HCT116 (cell line): ENCODE data around the gene DCD. TPM values are rescaled to one million over a fixed set of nuclear protein-coding genes. Genes with fewer than 3 reads are reported as not detected.

Source experiments
- ATAC-seq: fragments of 200-7000 bp; cut with Tn5 transposase; 2 replicates; pipeline ENCODE4 v1.9.1; 2020; ENCODE audit warnings: mild to moderate bottlenecking, moderate library complexity
- BruUV-seq: library from RNA; stranded (reverse); fragments of 400-500 nt; replicated peaks from 2 replicates; lab custom pipeline; 2021; lab: Mats Ljungman, UMichigan
- CTCF ChIA-PET: fragments of 300-600 bp; sonication (Branson Sonifier 250); formaldehyde crosslinking; loops from one replicate; lab custom pipeline; 2021; ENCODE audit warnings: antibody characterized with exemption; lab: Charles Lee
- POLR2A ChIA-PET: fragments of 300-600, 350-600 bp; sonication (Branson Sonifier 250); formaldehyde crosslinking; loops from one replicate; lab custom pipeline; 2021; ENCODE audit warnings: antibody characterized with exemption; lab: Charles Lee
- RAD21 ChIA-PET, 2 experiments: fragments of 300-600 bp; sonication (Branson Sonifier 250); formaldehyde crosslinking; loops; one replicate each; lab custom pipeline; 2023; ENCODE audit warnings: low total read pairs in 2 of 2; ENCODE audit not compliant: uncharacterized antibody in 2 of 2, unreplicated experiment in 2 of 2, low non-redundant PET in 1 of 2; lab: Charles Lee
- DNase-seq: peaks from one replicate; pipeline ENCODE4 v3.0.0-alpha.2; 2010; ENCODE audit warnings: low read depth, low spot score
- H2AFZ ChIP-seq: fragments of 200-600 bp; shearing (Covaris generic), sonication (generic); 2 replicates; pipeline ENCODE4 v1.6.1; 2017; ENCODE audit warnings: low read depth, mixed run types, mixed read lengths, antibody characterized with exemption, low read length; ENCODE audit not compliant: poor library complexity, severe bottlenecking
- H3K27ac ChIP-seq: 2 replicates; pipeline ENCODE4 v1.5.1; 2012; ENCODE audit warnings: low read depth, low read length
- H3K27me3 ChIP-seq: fragments of 200-600 bp; sonication (generic); 2 replicates; pipeline ENCODE4 v1.6.1; 2016; ENCODE audit warnings: mixed run types, low read length, mixed read lengths; ENCODE audit not compliant: insufficient read depth
- H3K36me3 ChIP-seq, 2 experiments: fragments of 200-500 bp in 1 of 2; fragments of 200-600 bp in 1 of 2; sonication (Bioruptor generic) in 1 of 2; sonication (generic) in 1 of 2; 2 replicates each; pipeline versions ENCODE4 v1.5.1 to v1.6.1; 2014 to 2016; ENCODE audit warnings: low read length in 2 of 2, inconsistent platforms in 1 of 2, mixed read lengths in 1 of 2, mixed run types in 1 of 2; ENCODE audit not compliant: insufficient read depth in 2 of 2, control insufficient read depth in 1 of 2
- H3K4me1 ChIP-seq, 2 experiments: fragments of 200-600 bp in 1 of 2; sonication (generic) in 1 of 2; 2 replicates each; pipeline versions ENCODE4 v1.5.1 to v1.6.1; 2012 to 2017; ENCODE audit warnings: low read length in 2 of 2, inconsistent platforms in 1 of 2, mild to moderate bottlenecking in 1 of 2, mixed read lengths in 1 of 2, mixed run types in 1 of 2, moderate library complexity in 1 of 2; ENCODE audit not compliant: insufficient read depth in 2 of 2, control insufficient read depth in 1 of 2
- H3K4me2 ChIP-seq: fragments of 200-600 bp; sonication (generic); 2 replicates; pipeline ENCODE4 v1.6.1; 2017; ENCODE audit warnings: mixed run types, low read length, mixed read lengths
- H3K4me3 ChIP-seq, 2 experiments: fragments of 200-600 bp in 1 of 2; sonication (generic) in 1 of 2; replicated peaks in 1 of 2; 2 replicates each; pipeline ENCODE4 v1.5.1; 2011 to 2016; ENCODE audit warnings: low read length in 2 of 2, control low read depth in 1 of 2, low read depth in 1 of 2, mild to moderate bottlenecking in 1 of 2, mixed read lengths in 1 of 2, mixed run types in 1 of 2
- H3K79me2 ChIP-seq: fragments of 200-600 bp; sonication (generic); 2 replicates; pipeline ENCODE4 v1.6.1; 2017; ENCODE audit warnings: mild to moderate bottlenecking, mixed run types, low read length, moderate library complexity, mixed read lengths; ENCODE audit not compliant: insufficient read depth
- H3K9ac ChIP-seq: fragments of 200-600 bp; sonication (generic); 2 replicates; pipeline ENCODE4 v1.6.1; 2016; ENCODE audit warnings: low read length, mixed read lengths
- H3K9me2 ChIP-seq: fragments of 200-600 bp; sonication (generic), shearing (Covaris generic); 2 replicates; pipeline ENCODE4 v1.6.1; 2017; ENCODE audit warnings: mixed run types, mild to moderate bottlenecking, moderate library complexity; ENCODE audit not compliant: insufficient read depth
- H3K9me3 ChIP-seq, 2 experiments: fragments of 200-500 bp in 1 of 2; fragments of 200-600 bp in 1 of 2; sonication (Bioruptor generic) in 1 of 2; sonication (generic) in 1 of 2; 2 replicates each; pipeline ENCODE4 v1.6.1; 2014 to 2017; ENCODE audit warnings: low read length in 2 of 2, mixed read lengths in 2 of 2, inconsistent platforms in 1 of 2, low read depth in 1 of 2, mild to moderate bottlenecking in 1 of 2, mixed run types in 1 of 2, moderate library complexity in 1 of 2; ENCODE audit not compliant: control insufficient read depth in 1 of 2, insufficient read depth in 1 of 2
- H4K20me1 ChIP-seq: fragments of 200-600 bp; sonication (generic), shearing (Covaris generic); 2 replicates; pipeline ENCODE4 v1.6.1; 2017; ENCODE audit warnings: mixed run types, mild to moderate bottlenecking, moderate library complexity; ENCODE audit not compliant: insufficient read depth
- CTCF ChIP-seq, 3 experiments: fragments of 200-600 bp in 1 of 3; sonication (generic) in 1 of 3; IDR thresholded peaks in 2 of 3; conservative IDR thresholded peaks in 1 of 3; 2 replicates each; pipeline ENCODE4 v1.5.1; 2012 to 2017; ENCODE audit warnings: low read depth in 2 of 3, low read length in 2 of 3, antibody characterized with exemption in 1 of 3, borderline replicate concordance in 1 of 3, control low read depth in 1 of 3, mild to moderate bottlenecking in 1 of 3, mixed read lengths in 1 of 3, mixed run types in 1 of 3, moderate library complexity in 1 of 3; ENCODE audit not compliant: insufficient read depth in 1 of 3
- ELF1 ChIP-seq: IDR thresholded peaks from 2 replicates; pipeline ENCODE4 v1.6.1; 2012; ENCODE audit warnings: low read depth, borderline replicate concordance
- MAX ChIP-seq: IDR thresholded peaks from 2 replicates; pipeline ENCODE4 v1.6.1; 2012
- POLR2AphosphoS5 ChIP-seq: IDR thresholded peaks from 2 replicates; pipeline ENCODE4 v1.6.1; 2011; ENCODE audit warnings: mild to moderate bottlenecking, low read depth, low read length, moderate library complexity
- SP1 ChIP-seq: IDR thresholded peaks from 2 replicates; pipeline ENCODE4 v1.6.1; 2012; ENCODE audit warnings: low read depth
- SRF ChIP-seq: IDR thresholded peaks from 2 replicates; pipeline ENCODE4 v1.6.1; 2012; ENCODE audit warnings: low read depth
- ZBTB33 ChIP-seq: IDR thresholded peaks from 2 replicates; pipeline ENCODE4 v1.6.1; 2011; ENCODE audit warnings: mild to moderate bottlenecking, low read length, moderate library complexity; ENCODE audit not compliant: insufficient replicate concordance; ENCODE audit errors: extremely low read depth
- intact Hi-C: fragments of 100-400 bp; cut with micrococcal nuclease; formaldehyde crosslinking; loops from 2 replicates; pipeline ENCODE4 v1.10.0; 2022
- total RNA-seq: library from RNA; stranded (reverse); gene quantifications from one replicate; pipeline ENCODE4 v1.2.1, GENCODE V29; 2021; ENCODE audit not compliant: unreplicated experiment

Gene DCD
- total RNA-seq, 1 experiment from 2014 or later, result not detected

- RAD21 ChIA-PET, result no interaction called here
- no peaks in the 10 kb centered on the region for H3K79me2 ChIP-seq
- DNase-seq, result no peak
- H3K36me3 ChIP-seq, result no peaks in the 10 kb centered on the region
- no peak for ATAC-seq
- no peak overlapping the region for H3K4me2 ChIP-seq
- H3K9ac ChIP-seq, result no peak overlapping the region
- no peaks in the 10 kb centered on the region for H3K9me3 ChIP-seq
- H3K4me3 ChIP-seq, result no peak overlapping the region
- CTCF ChIA-PET, result no interaction called here
- POLR2A ChIA-PET, result no interaction called here
- H3K4me1 ChIP-seq, result 0 out of 4 replicates have a peak, but pooled peaks cover 0 to 2% of the 10 kb centered on the region in 2 experiments
- H4K20me1 ChIP-seq, result no peaks in the 10 kb centered on the region
- H3K27ac ChIP-seq, result no peak overlapping the region
- BruUV-seq, result no TSS peak
- H3K9me2 ChIP-seq, result no peaks in the 10 kb centered on the region
- H2AFZ ChIP-seq, result no peak overlapping the region
- intact Hi-C loops, result no loop called here
- no peak for TF ChIP-seq SP1
- no peak for TF ChIP-seq MAX
- no peak for TF ChIP-seq ELF1
- TF ChIP-seq POLR2AphosphoS5, result no peak
- TF ChIP-seq CTCF (IDR thresholded peaks at IDR 0.05 in 2 of 3, conservative IDR thresholded peaks at IDR 0.05 in 1 of 3; ENCODE audit: borderline replicate concordance in 1 of 3, insufficient read depth in 1 of 3, low read depth in 2 of 3, low read length in 2 of 3), result no peak
- no peak for TF ChIP-seq ZBTB33
- no peak for TF ChIP-seq SRF
- TF ChIP-seq, all 23 proteins: peak for 0
- H3K27me3 ChIP-seq, result peaks cover 78% of the 10 kb centered on the region
Measured at GRCh38 chr12:54684636-54685630, 36.8 kb upstream of the DCD start.
